GM19035 (cell line): ENCODE measurements around the gene EDN1.
"Not testable (repeated sequence)": the region's sequence is repeated elsewhere in the genome, so short reads cannot be mapped to it uniquely, and the experiment has no call there.

ENCODE experiments used
- ATAC-seq: cut with Tn5 transposase; IDR thresholded peaks from one replicate; pipeline ENCODE4 v1.9.1; 2021; ENCODE audit not compliant: unreplicated experiment

Gene EDN1

GRCh38 chr6:12293931-12294807, 4.0 kb downstream of the EDN1 start:
- no peak for ATAC-seq

- no peak for ATAC-seq
Observed at GRCh38 chr6:12294851-12295536, 4.8 kb downstream of the EDN1 start.

DNA sequence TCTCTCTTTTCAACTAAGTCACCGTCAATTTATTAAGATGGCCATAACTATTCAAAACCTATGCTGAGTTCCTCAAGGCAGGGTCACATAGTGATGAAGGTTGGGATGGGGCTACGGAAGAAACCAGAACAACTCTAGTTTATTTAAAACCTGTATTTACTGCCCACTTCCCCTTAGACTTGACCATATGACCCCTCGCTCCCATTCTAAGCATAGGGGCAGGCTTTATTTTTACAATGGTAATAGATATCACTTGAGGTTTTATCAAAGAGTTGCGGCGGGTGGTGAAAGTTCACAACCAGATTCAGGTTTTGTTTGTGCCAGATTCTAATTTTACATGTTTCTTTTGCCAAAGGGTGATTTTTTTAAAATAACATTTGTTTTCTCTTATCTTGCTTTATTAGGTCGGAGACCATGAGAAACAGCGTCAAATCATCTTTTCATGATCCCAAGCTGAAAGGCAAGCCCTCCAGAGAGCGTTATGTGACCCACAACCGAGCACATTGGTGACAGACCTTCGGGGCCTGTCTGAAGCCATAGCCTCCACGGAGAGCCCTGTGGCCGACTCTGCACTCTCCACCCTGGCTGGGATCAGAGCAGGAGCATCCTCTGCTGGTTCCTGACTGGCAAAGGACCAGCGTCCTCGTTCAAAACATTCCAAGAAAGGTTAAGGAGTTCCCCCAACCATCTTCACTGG, 5.5 kb downstream of the EDN1 start:
- no peak for ATAC-seq

GRCh38 chr6:12296255-12296573, 6.1 kb downstream of the EDN1 start:
- no peak for ATAC-seq

DNA sequence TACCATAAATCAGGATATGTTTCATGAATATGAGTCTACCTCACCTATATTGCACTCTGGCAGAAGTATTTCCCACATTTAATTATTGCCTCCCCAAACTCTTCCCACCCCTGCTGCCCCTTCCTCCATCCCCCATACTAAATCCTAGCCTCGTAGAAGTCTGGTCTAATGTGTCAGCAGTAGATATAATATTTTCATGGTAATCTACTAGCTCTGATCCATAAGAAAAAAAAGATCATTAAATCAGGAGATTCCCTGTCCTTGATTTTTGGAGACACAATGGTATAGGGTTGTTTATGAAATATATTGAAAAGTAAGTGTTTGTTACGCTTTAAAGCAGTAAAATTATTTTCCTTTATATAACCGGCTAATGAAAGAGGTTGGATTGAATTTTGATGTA, 6.4 kb downstream of the EDN1 start:
- ATAC-seq: no peak

DNA sequence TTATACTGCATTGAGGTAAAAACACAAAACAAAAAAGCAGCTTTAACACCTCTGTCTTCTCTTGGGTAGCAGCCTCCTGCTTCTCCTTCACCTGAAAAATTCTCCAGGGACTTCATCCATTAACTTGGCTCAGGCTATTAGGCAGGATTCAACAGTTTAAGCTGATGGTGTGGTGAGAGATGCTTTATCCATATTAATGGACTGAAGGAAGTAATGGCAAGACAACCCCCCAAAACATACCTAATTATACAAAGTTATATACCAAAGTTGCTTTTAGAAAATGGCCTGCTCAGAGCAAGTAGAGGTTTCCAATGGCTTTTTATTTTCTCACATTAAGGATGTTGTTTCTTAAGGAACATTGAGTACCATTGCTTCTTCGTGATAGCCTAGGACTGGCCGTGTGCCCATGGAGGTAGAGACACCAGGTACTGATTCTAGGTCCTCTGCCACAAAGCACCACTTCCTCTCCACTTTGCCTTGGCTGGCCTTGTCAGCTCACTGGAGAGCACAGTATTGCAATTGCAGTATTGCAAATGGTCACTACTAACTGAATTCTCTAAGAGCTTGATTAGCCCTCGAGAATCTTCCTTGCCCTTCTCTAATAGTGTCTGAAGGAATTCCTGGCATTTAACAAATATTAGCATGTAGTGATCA, 7.3 kb downstream of the EDN1 start:
- ATAC-seq: no peak

GRCh38 chr6:12298017-12298978, 8.1 kb downstream of the EDN1 start:
- no peak for ATAC-seq

GRCh38 chr6:12298995-12299394, 8.8 kb downstream of the EDN1 start:
- no peak for ATAC-seq

DNA sequence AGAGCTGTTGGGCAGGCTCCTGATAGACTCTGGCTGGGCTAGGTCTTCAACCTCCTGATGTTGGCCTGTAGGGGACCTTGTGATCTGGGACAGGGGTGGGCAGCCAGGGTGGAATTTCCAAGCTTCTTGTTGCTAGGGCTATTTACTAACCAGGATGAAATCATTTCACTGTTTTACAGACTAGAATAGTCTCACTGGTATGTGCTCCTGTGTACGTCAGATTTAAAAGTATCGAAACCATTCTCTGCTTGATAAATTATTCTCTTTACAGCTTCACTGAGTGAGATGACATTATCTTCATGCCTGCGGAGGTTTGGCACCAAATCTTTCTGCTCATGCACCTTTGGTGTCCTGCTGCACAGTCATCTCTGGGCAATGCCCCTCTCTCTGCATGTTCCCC, 10.9 kb downstream of the EDN1 start:
- no peak for ATAC-seq

DNA sequence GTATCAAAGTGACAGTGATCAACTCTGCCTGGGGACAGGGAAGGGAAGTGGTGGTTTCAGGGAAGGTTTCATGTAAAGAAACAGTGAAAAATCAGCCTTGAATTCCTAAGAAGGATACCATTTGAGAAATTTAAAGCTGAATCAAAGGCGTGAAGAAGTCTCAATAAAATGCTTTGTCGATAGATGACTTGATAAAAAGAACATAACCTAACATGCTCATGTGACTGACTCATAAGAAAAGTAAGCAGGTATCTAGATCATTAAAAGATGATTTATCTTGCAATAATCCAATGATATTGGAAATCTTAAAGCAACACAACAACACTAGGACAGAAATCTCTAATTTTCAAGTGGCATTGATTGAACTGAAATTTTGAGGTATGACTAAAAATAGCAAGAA, 14.3 kb downstream of the EDN1 start:
- no peak for ATAC-seq

DNA sequence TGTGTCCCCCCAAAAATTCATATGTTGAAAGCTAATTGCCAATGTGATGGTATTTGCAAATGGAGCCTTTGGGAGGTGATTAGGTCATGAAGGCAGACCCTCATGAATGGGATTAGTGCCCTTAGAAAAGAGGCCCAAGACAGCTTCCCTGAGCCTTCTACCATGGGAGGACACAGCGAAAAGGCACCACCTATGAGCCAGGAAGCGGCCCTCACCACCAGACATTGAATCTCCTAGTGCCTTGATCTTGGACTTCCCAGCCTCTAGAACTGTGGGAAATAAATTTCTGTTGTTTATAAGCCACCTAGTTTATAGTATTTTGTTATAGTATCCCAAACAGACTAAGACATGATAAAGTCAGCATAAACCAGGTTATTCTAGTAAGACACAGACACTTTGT, 18.9 kb downstream of the EDN1 start:
- no peak for ATAC-seq

DNA sequence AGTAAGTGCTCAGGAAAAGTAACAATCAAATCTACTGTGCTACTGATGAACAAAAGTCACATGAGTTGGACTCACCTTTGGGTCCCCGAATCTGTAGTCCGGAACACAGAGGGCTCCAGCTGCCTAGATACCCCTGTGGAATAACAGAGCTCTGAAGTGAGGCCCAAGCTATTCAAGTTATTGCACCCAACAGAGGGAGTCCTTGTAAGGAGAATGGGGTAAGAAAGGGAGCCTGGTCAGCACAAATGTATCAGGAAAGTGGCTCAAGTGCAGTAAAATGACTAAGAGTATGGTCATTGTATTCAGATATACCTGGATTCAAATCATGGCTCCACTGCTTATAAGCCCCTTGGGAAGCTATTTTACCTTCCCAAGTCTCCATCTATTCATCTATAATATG, 20.9 kb downstream of the EDN1 start:
- ATAC-seq: no peak

DNA sequence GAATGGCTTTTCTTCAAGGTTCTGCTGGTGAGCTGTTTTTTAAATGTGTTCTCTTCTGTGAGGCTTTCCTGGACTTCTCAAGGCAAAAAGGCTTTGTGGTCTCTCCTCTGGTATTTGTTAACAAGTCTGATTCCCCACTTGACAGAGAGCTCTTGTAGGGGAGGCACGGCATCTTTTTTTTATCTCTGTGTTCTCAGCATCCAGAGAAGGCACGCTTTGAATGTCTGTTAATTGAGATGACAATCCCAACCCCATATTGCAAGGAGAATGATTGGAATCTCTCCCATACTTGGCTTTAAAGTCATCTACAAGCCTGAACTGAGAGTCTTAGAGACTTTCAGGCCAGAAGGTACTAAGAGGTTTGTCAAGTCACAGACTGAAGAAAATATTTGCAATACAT, 22.6 kb downstream of the EDN1 start:
- ATAC-seq: no peak

- ATAC-seq: no peak
Observed at GRCh38 chr6:12313306-12313991, 23.3 kb downstream of the EDN1 start.

GRCh38 chr6:12313992-12314589, 23.9 kb downstream of the EDN1 start:
- no peak for ATAC-seq

DNA sequence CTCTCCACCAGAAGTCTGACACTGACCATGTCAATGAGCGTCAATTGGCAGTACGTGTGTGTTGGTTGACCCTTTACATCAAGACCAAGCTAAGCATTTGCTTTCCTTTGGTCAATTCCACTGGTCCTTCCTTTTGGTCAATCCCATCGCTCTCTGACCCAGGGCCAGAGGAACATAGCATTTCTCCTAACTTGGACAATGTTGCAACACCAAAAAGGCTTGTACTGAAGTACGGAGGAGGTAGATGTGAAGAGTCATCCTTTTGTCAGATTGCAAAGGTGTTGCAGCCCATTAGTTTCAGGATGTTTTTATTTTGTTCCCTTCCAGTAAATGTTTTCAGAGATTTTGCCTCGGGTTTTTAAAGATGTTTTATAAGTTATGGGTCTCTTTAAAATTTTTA, 24.6 kb downstream of the EDN1 start:
- no peak for ATAC-seq

DNA sequence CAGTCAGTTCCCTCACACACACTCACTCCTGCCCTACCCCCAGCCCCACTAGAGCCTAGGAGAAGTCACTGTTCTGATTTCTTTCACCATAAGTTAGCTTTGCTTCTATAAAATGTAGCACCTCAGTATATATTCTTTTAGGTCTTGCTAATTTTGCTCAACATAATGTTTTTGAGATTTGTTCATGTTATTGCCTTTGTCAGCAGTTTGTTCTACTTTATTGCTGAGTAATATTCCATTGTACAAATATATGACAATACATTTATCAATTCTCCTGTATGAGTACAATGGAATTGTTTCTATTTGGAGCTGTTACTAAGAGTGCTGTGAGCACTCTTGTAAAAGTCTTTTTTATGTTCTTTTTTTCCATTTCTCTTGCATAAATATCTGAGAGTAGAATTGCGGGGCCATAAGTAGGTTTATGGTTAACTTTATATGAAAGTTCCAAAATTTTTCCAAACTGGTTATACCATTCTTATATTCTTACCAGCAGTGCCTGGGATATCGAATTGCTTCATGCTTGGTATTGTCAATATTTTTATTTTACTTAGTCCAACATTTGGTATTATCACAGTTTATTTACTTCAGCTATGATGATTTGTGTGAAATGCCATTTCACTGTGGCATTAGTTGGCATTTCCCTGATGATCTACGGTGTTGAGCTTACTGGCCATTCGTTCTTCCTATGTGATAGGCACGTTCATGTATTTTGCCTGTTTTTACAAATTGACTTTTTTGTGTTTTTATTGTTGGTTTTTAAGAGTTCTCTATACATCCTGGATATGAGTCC, 25.3 kb downstream of the EDN1 start:
- no peak for ATAC-seq

- no peak for ATAC-seq
Observed at GRCh38 chr6:12318749-12319148, 28.6 kb downstream of the EDN1 start.

DNA sequence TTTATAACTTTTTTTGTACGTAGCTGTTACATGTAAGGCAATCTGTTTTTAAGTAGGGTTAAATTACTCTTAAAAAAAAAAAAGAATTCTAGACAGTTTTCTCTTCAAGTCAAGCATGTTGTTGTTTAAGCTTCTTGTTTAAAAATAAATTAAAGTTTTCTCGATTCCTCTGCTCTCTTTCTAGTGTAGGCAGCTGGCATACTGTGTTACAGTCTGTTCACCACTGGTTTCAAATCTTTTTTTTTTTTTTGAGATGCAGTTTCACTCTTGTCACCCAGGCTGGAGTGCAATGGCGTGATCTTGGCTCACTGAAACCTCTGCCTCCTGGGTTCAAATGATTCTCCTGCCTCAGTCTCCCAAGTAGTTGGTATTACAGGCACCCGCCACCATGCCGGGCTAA, 29.9 kb downstream of the EDN1 start:
- ATAC-seq: not testable (repeated sequence)
